Colonic mucosa (tissue), 4 donors: Measurements from ENCODE around the gene SLC25A34. TPM values are rescaled to one million over a fixed set of nuclear protein-coding genes. Genes with fewer than 3 reads are reported as not detected.

ENCODE experiments used
- DNase-seq: peaks from one replicate; pipeline ENCODE4 v3.0.0-alpha.2; 2020
- H3K27ac ChIP-seq: fragments of 200-600 bp; one replicate; pipeline ENCODE4 v1.8.0; 2021
- H3K27me3 ChIP-seq: fragments of 200-600 bp; one replicate; pipeline ENCODE4 v1.8.0; 2021
- H3K36me3 ChIP-seq: fragments of 200-600 bp; one replicate; pipeline ENCODE4 v1.8.0; 2021
- H3K4me1 ChIP-seq: fragments of 200-600 bp; one replicate; pipeline ENCODE4 v1.8.0; 2021; ENCODE audit warnings: mild to moderate bottlenecking
- H3K4me3 ChIP-seq: fragments of 200-600 bp; one replicate; pipeline ENCODE4 v1.8.0; 2021
- H3K9ac ChIP-seq, 2 donors: one replicate each; pipeline ENCODE4 v1.7.0; 2013; ENCODE audit warnings: control low read depth in 2 of 2, low read depth in 2 of 2, low read length in 2 of 2
- H3K9me3 ChIP-seq: fragments of 200-600 bp; one replicate; pipeline ENCODE4 v1.8.0; 2021
- intact Hi-C: fragments of 100-400 bp; cut with DNase I; formaldehyde crosslinking; loops from one replicate; pipeline ENCODE4 v1.14.1; 2022
- total RNA-seq, 2 donors: library from RNA; stranded (reverse); fragmentation: NEBNext Ultra II Directional in 1 of 2; extraction: Animal tissue kit (Norgen Biotek cat#: 25700) in 1 of 2; gene quantifications; one replicate each; pipeline ENCODE4 v1.2.1, GENCODE V29; 2021
- TF ChIP-seq, protein P1 (sequence below): fragments of 200-600 bp; IDR thresholded peaks from one replicate; pipeline ENCODE4 v1.8.0; 2022; ENCODE audit warnings: antibody characterized with exemption, mild to moderate bottlenecking
- donor health status: healthy.
- donor health status: DM: no; HTN: no; CAD: no.
- donor health status: DM: no; HTN: no; CAD: no.

The SLC25A34 gene
- total RNA-seq, 2 donors from 2014 or later = 3.2 to 16.0 TPM

DNA sequence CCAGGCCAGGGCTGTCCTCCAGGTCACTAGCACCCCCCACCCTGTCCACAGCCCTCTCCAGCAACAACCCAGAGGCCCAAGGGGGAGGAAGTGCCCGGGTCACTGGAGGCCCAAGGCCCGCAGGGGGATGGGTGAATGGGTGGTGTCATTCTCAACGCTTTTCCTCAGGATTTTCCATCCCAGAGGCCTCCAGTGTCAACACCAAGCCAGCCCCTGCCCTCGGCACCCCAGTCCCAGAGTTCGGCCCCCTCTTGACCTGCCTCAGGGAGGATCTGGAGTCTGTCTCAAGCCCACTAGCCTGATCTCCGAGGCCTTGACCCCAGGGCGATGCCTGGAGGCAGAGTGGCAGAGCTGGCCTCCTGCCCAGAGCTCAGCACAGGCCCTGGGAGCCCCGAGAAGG is 11.3 kb downstream of the SLC25A34 start:
- Histone ChIP-seq H3K36me3 (no peaks in the 10 kb centered on the region), H3K4me1 (no peaks in the 10 kb centered on the region), H3K9ac (no peak overlapping the region), H3K4me3 (no peak overlapping the region), H3K27me3 (no peaks in the 10 kb centered on the region), H3K27ac (no peak overlapping the region), H3K9me3 (no peaks in the 10 kb centered on the region)
- DNase-seq = no peak
- TF ChIP-seq, protein P1, sequence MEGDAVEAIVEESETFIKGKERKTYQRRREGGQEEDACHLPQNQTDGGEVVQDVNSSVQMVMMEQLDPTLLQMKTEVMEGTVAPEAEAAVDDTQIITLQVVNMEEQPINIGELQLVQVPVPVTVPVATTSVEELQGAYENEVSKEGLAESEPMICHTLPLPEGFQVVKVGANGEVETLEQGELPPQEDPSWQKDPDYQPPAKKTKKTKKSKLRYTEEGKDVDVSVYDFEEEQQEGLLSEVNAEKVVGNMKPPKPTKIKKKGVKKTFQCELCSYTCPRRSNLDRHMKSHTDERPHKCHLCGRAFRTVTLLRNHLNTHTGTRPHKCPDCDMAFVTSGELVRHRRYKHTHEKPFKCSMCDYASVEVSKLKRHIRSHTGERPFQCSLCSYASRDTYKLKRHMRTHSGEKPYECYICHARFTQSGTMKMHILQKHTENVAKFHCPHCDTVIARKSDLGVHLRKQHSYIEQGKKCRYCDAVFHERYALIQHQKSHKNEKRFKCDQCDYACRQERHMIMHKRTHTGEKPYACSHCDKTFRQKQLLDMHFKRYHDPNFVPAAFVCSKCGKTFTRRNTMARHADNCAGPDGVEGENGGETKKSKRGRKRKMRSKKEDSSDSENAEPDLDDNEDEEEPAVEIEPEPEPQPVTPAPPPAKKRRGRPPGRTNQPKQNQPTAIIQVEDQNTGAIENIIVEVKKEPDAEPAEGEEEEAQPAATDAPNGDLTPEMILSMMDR = no peak
- intact Hi-C loops = no loop called here

DNA sequence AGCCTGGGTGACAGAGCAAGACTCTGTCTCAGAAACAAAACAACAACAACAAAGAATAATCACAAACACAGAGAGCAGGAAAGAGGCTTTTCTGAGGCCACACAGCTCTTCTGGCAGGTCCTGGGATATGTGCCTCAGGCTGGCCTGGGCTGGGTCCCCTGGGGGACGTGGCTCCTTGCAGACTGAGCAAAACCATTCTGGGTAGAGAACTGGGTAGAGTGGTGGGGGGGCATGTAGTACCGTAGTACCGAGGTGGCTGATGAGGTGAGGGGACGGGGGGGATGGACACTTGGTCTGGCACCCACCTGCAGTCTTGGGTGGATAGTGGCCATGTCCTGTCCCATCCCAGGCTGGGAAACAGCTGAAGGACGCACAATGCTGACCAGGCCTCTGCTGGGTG is 12.2 kb downstream of the SLC25A34 start:
- intact Hi-C loops = no loop called here
- no peaks in the 10 kb centered on the region for H3K9me3 ChIP-seq
- TF ChIP-seq, protein P1 = no peak
- H3K36me3 ChIP-seq = no peaks in the 10 kb centered on the region
- DNase-seq = no peak
- no peaks in the 10 kb centered on the region for H3K4me1 ChIP-seq
- H3K4me3 ChIP-seq = no peak overlapping the region
- no peak overlapping the region for H3K9ac ChIP-seq
- H3K27ac ChIP-seq = no peak overlapping the region
- no peaks in the 10 kb centered on the region for H3K27me3 ChIP-seq

DNA sequence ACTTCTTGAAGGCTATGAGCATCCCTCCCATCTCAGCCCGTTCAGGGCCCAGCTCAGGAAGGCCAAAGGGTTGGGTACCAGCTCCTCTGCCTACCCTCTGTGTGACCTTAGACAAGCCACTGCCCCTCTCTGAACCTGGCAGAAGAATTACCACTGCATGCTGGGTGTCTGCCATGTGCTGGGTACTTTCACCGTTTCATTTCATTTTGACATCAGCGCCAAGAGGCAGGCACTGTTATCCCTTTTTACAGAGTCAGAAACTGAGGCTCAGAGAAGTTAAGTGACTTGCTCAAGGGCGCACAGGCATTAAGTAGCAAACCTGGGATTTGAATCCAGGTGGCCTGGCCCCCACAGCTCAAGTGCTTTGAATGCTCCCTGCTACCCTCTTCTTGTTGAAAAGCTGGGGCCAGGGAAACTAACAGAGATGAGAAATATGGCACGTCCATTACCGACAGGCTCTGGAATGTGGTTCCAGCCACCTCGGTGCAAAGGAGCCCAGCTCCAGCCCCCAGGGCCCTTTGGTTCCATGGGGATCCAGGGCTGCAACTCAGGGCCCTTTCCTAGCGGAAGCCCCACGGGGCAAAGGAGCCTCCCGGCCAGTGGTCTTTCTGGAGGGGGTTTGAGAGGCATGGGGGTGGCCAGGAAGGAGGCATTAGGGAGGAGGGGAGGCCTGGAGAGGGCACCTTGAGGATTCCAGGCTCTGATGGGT is 12.8 kb downstream of the SLC25A34 start:
- no peaks in the 10 kb centered on the region for H3K27me3 ChIP-seq
- H3K36me3 ChIP-seq = no peaks in the 10 kb centered on the region
- intact Hi-C loops = no loop called here
- H3K9me3 ChIP-seq = no peaks in the 10 kb centered on the region
- no peaks in the 10 kb centered on the region for H3K4me1 ChIP-seq
- no peak overlapping the region for H3K9ac ChIP-seq
- H3K27ac ChIP-seq = no peak overlapping the region
- DNase-seq = no peak
- TF ChIP-seq, protein P1 = no peak
- no peak overlapping the region for H3K4me3 ChIP-seq

DNA sequence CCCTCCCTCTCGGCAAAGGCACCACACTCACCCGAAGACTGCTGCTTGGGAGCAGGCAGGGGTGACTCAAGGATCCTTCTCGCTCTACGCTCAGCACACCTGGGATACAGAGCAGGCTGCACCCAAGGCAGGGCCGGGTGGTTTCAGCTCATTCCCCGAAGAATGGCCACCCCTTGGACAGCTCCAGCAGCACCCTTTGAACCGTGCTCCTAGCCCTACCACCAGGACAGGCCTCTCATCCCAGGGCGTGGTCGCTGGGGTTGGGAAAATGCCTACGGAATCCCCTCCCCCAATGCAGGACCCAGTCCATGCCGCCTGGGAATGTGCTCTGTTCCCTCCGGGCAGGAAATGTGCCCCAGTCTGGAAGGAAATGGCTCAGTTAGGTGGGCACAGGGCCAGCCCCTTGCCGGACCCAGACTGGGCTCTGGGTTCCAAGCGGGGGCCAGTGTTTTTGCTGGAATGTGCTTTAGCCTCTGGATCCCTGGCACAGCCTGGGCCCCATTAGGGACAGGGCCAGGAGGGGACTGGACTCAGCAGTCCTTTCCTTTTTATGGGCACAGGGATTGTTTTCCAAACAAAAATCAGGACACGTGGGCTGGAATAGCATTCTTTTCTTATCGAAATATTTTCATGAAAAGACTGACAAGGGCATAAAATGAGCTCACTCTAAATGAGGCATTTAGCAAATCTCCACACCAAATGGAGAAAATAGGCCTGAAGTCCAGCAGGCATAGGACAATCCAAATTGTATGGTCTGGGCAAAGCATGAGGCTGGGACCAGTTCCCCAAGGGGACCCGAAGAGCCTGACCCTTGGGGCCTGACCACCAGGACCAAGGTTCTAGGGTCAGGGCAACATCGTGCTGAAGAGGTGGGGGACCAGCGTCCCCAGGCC is 13.6 kb downstream of the SLC25A34 start:
- H3K9ac ChIP-seq = peak overlapping the region in 1 of 2 donors; percentile 40
- intact Hi-C loops = no loop called here
- no peaks in the 10 kb centered on the region for H3K4me1 ChIP-seq

DNA sequence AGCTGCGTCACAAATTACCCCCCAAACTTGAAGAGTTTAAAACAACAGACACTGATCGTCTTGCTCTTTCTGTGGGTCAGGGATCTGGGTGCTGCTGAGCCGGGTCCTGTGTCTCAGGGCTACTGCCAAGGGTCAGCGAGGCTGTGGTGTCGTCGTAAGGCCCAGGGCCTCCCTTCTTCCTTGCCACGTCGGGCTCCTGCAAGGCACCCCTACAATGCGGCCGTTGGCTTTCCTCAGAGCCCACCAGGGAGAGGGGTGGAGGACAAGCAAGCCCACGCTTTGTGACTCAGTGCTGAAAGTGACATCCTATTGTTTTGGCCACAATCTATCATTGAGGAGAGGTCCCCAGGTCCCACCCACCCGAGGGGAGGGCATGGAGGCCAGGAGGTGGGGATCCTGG is 14.9 kb downstream of the SLC25A34 start:
- H3K27me3 ChIP-seq = no peaks in the 10 kb centered on the region
- no peaks in the 10 kb centered on the region for H3K9me3 ChIP-seq
- intact Hi-C loops = no loop called here
- no peak for DNase-seq
- H3K4me1 ChIP-seq = no peaks in the 10 kb centered on the region
- H3K4me3 ChIP-seq = no peak overlapping the region
- no peak overlapping the region for H3K27ac ChIP-seq
- TF ChIP-seq, protein P1 = no peak
- H3K36me3 ChIP-seq = no peaks in the 10 kb centered on the region
- no peak overlapping the region for H3K9ac ChIP-seq

More for the DNA sequence above, 13.6 kb downstream of the SLC25A34 start:
- no peaks in the 10 kb centered on the region for H3K36me3 ChIP-seq
- no peak overlapping the region for H3K27ac ChIP-seq
- no peak overlapping the region for H3K4me3 ChIP-seq
- DNase-seq = no peak
- no peaks in the 10 kb centered on the region for H3K9me3 ChIP-seq
- no peaks in the 10 kb centered on the region for H3K27me3 ChIP-seq
- TF ChIP-seq, protein P1 = no peak
